ENCODE data around the gene CBY1. TPM values are rescaled to one million over a fixed set of nuclear protein-coding genes. Genes with fewer than 3 reads are reported as not detected.

Gene CBY1
- total RNA-seq, 2 experiments from 2014 or later, result 3.5 to 12.8 TPM

GRCh38 chr22:38674888-38675287 lies 18.4 kb downstream of the CBY1 start:
- DNase-seq (ENCODE audit: low spot score), result no peak
- Histone ChIP-seq H3K4me3 (ENCODE audit: low read depth, low read length, poor library complexity, severe bottlenecking) (no peak overlapping the region), H3K9me3 (ENCODE audit: low read length) (no peaks in the 10 kb centered on the region), H3K4me2 (ENCODE audit: low read length) (no peak overlapping the region), H3K27ac (ENCODE audit: low read depth, low read length, poor library complexity, severe bottlenecking) (no peak overlapping the region), H3K36me3 (ENCODE audit: insufficient read depth, low read length) (0 out of 2 replicates have a peak, but pooled peaks cover 3% of the 10 kb centered on the region), H3K4me1 (ENCODE audit: insufficient read depth, low read length, poor library complexity, severe bottlenecking) (no peaks in the 10 kb centered on the region), H3K79me2 (ENCODE audit: insufficient read depth, low read depth, low read length) (no peaks in the 10 kb centered on the region), H3K9me2 (ENCODE audit: insufficient read depth, low read length) (no peaks in the 10 kb centered on the region), H4K20me1 (ENCODE audit: insufficient read depth, low read length) (no peaks in the 10 kb centered on the region), H2AFZ (ENCODE audit: low read length) (no peak overlapping the region)
- intact Hi-C loops (cut with micrococcal nuclease; ENCODE audit: unreplicated experiment), result no loop called here
- ChIA-PET POLR2A (no interaction called here), CTCF (ENCODE audit: unreplicated experiment) (no interaction called here)
- TF ChIP-seq EZH2phosphoT487 (IDR thresholded peaks at IDR 0.05; ENCODE audit: borderline replicate concordance, low read depth, low read length), result no peak
- TF ChIP-seq, protein P1, sequence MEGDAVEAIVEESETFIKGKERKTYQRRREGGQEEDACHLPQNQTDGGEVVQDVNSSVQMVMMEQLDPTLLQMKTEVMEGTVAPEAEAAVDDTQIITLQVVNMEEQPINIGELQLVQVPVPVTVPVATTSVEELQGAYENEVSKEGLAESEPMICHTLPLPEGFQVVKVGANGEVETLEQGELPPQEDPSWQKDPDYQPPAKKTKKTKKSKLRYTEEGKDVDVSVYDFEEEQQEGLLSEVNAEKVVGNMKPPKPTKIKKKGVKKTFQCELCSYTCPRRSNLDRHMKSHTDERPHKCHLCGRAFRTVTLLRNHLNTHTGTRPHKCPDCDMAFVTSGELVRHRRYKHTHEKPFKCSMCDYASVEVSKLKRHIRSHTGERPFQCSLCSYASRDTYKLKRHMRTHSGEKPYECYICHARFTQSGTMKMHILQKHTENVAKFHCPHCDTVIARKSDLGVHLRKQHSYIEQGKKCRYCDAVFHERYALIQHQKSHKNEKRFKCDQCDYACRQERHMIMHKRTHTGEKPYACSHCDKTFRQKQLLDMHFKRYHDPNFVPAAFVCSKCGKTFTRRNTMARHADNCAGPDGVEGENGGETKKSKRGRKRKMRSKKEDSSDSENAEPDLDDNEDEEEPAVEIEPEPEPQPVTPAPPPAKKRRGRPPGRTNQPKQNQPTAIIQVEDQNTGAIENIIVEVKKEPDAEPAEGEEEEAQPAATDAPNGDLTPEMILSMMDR (conservative IDR thresholded peaks at IDR 0.05; ENCODE audit: low read length), result no peak
- BruUV-seq (replicated peaks), result no TSS peak

DNA sequence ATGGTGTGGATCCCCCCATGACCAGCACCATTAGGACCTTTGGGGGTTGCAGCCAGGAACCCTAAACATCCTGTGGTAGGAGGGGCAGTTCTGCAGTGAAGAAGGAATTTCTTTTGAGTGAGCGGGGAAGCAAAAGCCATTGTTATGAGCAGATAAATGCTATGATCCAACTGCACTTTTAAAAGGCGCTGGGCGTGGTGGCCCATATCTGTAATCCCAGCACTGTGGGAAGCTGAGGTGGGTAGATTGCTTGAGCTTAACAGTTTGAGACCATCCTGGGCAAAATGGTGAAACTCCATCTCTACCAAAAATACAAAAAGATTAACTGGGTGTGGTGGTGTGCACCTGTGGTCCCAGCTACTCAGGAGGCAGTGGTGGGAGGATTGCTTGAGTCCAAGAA lies 19.4 kb downstream of the CBY1 start:
- 0 out of 2 replicates have a peak, but pooled peaks cover 3% of the 10 kb centered on the region for H3K36me3 ChIP-seq (ENCODE audit: insufficient read depth, low read length)
- POLR2A ChIA-PET, result no interaction called here
- intact Hi-C loops (cut with micrococcal nuclease; ENCODE audit: unreplicated experiment), result no loop called here
- no peaks in the 10 kb centered on the region for H3K79me2 ChIP-seq (ENCODE audit: insufficient read depth, low read depth, low read length)
- TF ChIP-seq, protein P1 (conservative IDR thresholded peaks at IDR 0.05; ENCODE audit: low read length), result no peak
- TF ChIP-seq EZH2phosphoT487 (IDR thresholded peaks at IDR 0.05; ENCODE audit: borderline replicate concordance, low read depth, low read length), result no peak
- no TSS peak for BruUV-seq (replicated peaks)
- H3K4me2 ChIP-seq (ENCODE audit: low read length), result no peak overlapping the region
- no peak overlapping the region for H3K27ac ChIP-seq (ENCODE audit: low read depth, low read length, poor library complexity, severe bottlenecking)
- DNase-seq (ENCODE audit: low spot score), result no peak
- no peaks in the 10 kb centered on the region for H3K9me2 ChIP-seq (ENCODE audit: insufficient read depth, low read length)
- H2AFZ ChIP-seq (ENCODE audit: low read length), result no peak overlapping the region
- no peaks in the 10 kb centered on the region for H3K9me3 ChIP-seq (ENCODE audit: low read length)
- H3K4me3 ChIP-seq (ENCODE audit: low read depth, low read length, poor library complexity, severe bottlenecking), result no peak overlapping the region
- H3K4me1 ChIP-seq (ENCODE audit: insufficient read depth, low read length, poor library complexity, severe bottlenecking), result no peaks in the 10 kb centered on the region
- CTCF ChIA-PET (ENCODE audit: unreplicated experiment), result no interaction called here
- H4K20me1 ChIP-seq (ENCODE audit: insufficient read depth, low read length), result no peaks in the 10 kb centered on the region

DNA sequence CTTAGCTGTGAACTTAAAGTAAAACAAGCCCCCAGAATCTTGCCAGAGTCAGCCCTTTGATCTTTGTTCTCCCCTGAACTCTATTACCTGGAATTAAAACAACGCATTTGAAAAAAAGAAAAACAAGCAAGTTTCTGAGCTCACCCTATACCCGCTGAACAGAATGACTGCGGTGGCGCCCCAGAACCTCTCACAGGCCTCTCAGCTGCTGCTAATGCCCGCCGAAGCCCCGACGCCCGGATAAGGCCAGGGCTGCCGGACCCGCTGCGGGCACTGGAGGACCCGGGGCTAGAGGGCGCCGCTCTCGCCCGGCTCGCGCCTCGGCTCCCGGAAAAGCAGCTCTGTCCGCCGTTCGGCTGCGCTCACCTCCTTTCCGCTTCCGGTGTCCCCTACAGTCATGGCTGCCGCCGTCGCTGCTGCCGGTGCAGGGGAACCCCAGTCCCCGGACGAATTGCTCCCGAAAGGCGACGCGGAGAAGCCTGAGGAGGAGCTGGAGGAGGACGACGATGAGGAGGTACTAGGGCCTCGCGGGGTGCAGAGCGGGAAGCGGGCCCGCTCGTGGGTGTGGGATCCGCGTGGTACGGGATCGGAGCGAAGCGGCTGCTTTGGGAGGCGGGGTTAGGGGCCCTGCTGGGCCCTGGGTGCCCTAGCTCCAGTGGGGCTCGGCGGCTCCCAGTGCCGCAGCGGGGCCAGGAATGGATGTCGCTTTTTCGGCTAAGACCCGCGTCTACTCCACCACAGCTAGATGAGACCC lies 25.3 kb downstream of the CBY1 start, which contains the start of gene TOMM22:
Gene TOMM22 (plus strand): TSS at position 376 of the 754 bp plus-strand sequence. CDS start 22 bp downstream, at position 398.
- H3K4me2 ChIP-seq (ENCODE audit: low read length), result peak within 1 kb of the TSS; percentile 93
- ChIA-PET POLR2A (interaction anchor here (0.7 to 2.1 kb wide), 5 partner anchors 17 to 346 kb away, joined by 3 to 18 read pairs (median 4); partner anchors contain the start of gene JOSD1), CTCF (ENCODE audit: unreplicated experiment) (interaction anchor here (1.1 kb wide), 1 partner anchor 17 kb away, joined by 6 read pairs; no protein-coding TSS in a partner anchor)
- peak within 1 kb of the TSS; percentile 75 for H2AFZ ChIP-seq (ENCODE audit: low read length)
- peak; percentile 90 for DNase-seq (ENCODE audit: low spot score)
- no peaks in the 10 kb centered on the region for H3K9me3 ChIP-seq (ENCODE audit: low read length)
- no peaks in the 10 kb centered on the region for H4K20me1 ChIP-seq (ENCODE audit: insufficient read depth, low read length)
- peaks cover 11% of the 10 kb centered on the region for H3K4me1 ChIP-seq (ENCODE audit: insufficient read depth, low read length, poor library complexity, severe bottlenecking)
- peak within 1 kb of the TSS; percentile 89 for H3K4me3 ChIP-seq (ENCODE audit: low read depth, low read length, poor library complexity, severe bottlenecking)
- intact Hi-C loops (cut with micrococcal nuclease; ENCODE audit: unreplicated experiment), result loop anchor here (2.0 kb wide), 2 partner anchors 23 to 25 kb away; partner anchors contain the start of genes CBY1, FAM227A and GTPBP1
- TF ChIP-seq EZH2phosphoT487 (IDR thresholded peaks at IDR 0.05; ENCODE audit: borderline replicate concordance, low read depth, low read length), result no peak
- TF ChIP-seq, protein P1 (conservative IDR thresholded peaks at IDR 0.05; ENCODE audit: low read length), result peak; percentile 90
- no peaks in the 10 kb centered on the region for H3K9me2 ChIP-seq (ENCODE audit: insufficient read depth, low read length)
- no TSS peak for BruUV-seq (replicated peaks)
- H3K27ac ChIP-seq (ENCODE audit: low read depth, low read length, poor library complexity, severe bottlenecking), result peak within 1 kb of the TSS; percentile 25
- peaks cover 11% of the 10 kb centered on the region for H3K79me2 ChIP-seq (ENCODE audit: insufficient read depth, low read depth, low read length)
- H3K36me3 ChIP-seq (ENCODE audit: insufficient read depth, low read length), result peaks cover 42% of the 10 kb centered on the region
